OCI-LY3 (cell line): Measurements from ENCODE around the gene AXIN2.

ENCODE experiments used
- H2AFZ ChIP-seq: fragments of 200-600, 300-600 bp; shearing (Covaris generic); 2 replicates; pipeline ENCODE4 v1.6.0; 2014; ENCODE audit warnings: antibody characterized with exemption, low read depth, low read length
- H3K27ac ChIP-seq: fragments of 200-600, 300-600 bp; sonication (generic); 2 replicates; pipeline ENCODE4 v1.5.1; 2014; ENCODE audit warnings: mild to moderate bottlenecking, low read length, moderate library complexity, mixed read lengths
- H3K27me3 ChIP-seq: fragments of 200-600, 300-600 bp; sonication (generic); 2 replicates; pipeline ENCODE4 v1.6.1; 2014; ENCODE audit warnings: low read depth, low read length, mixed read lengths
- H3K36me3 ChIP-seq: fragments of 200-600, 300-600 bp; sonication (generic); replicated peaks from 2 replicates; pipeline ENCODE3; 2014; ENCODE audit warnings: low read depth, low read length, mixed read lengths
- H3K4me1 ChIP-seq: fragments of 300-600, 200-600 bp; sonication (generic); 2 replicates; pipeline ENCODE4 v1.6.1; 2014; ENCODE audit warnings: low read length, mixed read lengths
- H3K4me2 ChIP-seq: fragments of 200-600, 300-600 bp; sonication (generic); 2 replicates; pipeline ENCODE4 v1.6.1; 2014; ENCODE audit warnings: low read length, mixed read lengths
- H3K4me3 ChIP-seq: fragments of 300-600, 200-600 bp; sonication (generic); 2 replicates; pipeline ENCODE4 v1.5.1; 2014; ENCODE audit warnings: antibody characterized with exemption, mild to moderate bottlenecking, low read length, moderate library complexity
- H3K79me2 ChIP-seq: fragments of 300-600, 200-600 bp; shearing (Covaris generic); 2 replicates; pipeline ENCODE4 v1.6.1; 2014; ENCODE audit warnings: mild to moderate bottlenecking, low read length, mixed read lengths
- H3K9ac ChIP-seq: fragments of 300-600, 200-600 bp; shearing (Covaris generic); 2 replicates; pipeline ENCODE4 v1.6.0; 2014; ENCODE audit warnings: mild to moderate bottlenecking, low read length, moderate library complexity
- H3K9me3 ChIP-seq: fragments of 200-600, 300-600 bp; shearing (Covaris generic); 2 replicates; pipeline ENCODE4 v1.6.1; 2014; ENCODE audit warnings: low read length, mixed read lengths; ENCODE audit not compliant: insufficient read depth
- H4K20me1 ChIP-seq: fragments of 200-600, 300-600 bp; sonication (generic); 2 replicates; pipeline ENCODE4 v1.6.1; 2016; ENCODE audit warnings: low read length, mixed read lengths; ENCODE audit not compliant: insufficient read depth
- CTCF ChIP-seq: fragments of 200-600, 300-600 bp; sonication (generic); IDR thresholded peaks from 2 replicates; pipeline ENCODE4 v1.5.1; 2014; ENCODE audit warnings: antibody characterized with exemption, low read length, low read depth
- EZH2phosphoT487 ChIP-seq: fragments of 200-600 bp; shearing (Covaris generic); IDR thresholded peaks from 2 replicates; pipeline ENCODE4 v1.6.1; 2018; ENCODE audit warnings: antibody characterized with exemption, mixed run types, low read depth

Gene AXIN2

DNA sequence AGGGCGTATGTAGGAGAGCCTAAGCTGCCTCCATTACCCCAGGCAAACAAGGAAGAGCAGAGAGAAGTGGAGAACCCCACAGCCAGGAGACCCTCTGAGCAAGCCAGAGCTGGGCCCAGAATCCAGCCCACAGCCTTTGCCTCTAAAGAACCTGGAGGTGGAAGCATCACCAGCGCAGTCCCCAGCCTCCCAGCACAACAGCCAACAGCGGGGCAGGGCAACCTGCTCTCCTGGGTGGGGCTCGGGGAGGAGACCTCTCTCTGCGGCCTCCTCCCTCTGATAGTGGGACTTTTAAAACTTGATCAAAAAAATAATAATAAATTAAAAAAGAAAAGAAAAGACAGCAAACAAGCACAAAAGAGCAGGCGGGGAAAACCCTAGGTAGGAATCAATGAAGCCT lies 45.9 kb downstream of the AXIN2 start:
- H4K20me1 ChIP-seq, result no peaks in the 10 kb centered on the region
- no peak overlapping the region for H3K9ac ChIP-seq
- no peaks in the 10 kb centered on the region for H3K79me2 ChIP-seq
- peaks cover 24% of the 10 kb centered on the region for H3K4me1 ChIP-seq
- H3K4me2 ChIP-seq, result no peak overlapping the region
- H3K27me3 ChIP-seq, result no peaks in the 10 kb centered on the region
- peaks cover 3% of the 10 kb centered on the region for H3K36me3 ChIP-seq
- H3K27ac ChIP-seq, result no peak overlapping the region
- H3K9me3 ChIP-seq, result 0 out of 2 replicates have a peak, but pooled peaks cover 2% of the 10 kb centered on the region
- no peak overlapping the region for H2AFZ ChIP-seq
- TF ChIP-seq CTCF, result no peak
- TF ChIP-seq EZH2phosphoT487, result no peak
- H3K4me3 ChIP-seq, result no peak overlapping the region

- peaks cover 34% of the 10 kb centered on the region for H3K4me1 ChIP-seq
- peak overlapping the region; percentile 35; the same call in 1 of the 2 replicates for H3K4me2 ChIP-seq
- no peak overlapping the region for H3K27ac ChIP-seq
- no peaks in the 10 kb centered on the region for H3K27me3 ChIP-seq
- no peak for TF ChIP-seq EZH2phosphoT487
- TF ChIP-seq CTCF, result no peak
- H3K79me2 ChIP-seq, result no peaks in the 10 kb centered on the region
- H3K9me3 ChIP-seq, result 0 out of 2 replicates have a peak, but pooled peaks cover 3% of the 10 kb centered on the region
- H4K20me1 ChIP-seq, result no peaks in the 10 kb centered on the region
- H2AFZ ChIP-seq, result no peak overlapping the region
- H3K4me3 ChIP-seq, result no peak overlapping the region
- H3K9ac ChIP-seq, result no peak overlapping the region
- H3K36me3 ChIP-seq, result peaks cover 4% of the 10 kb centered on the region
These were observed 46.9 kb downstream of the AXIN2 start for GRCh38 chr17:65514541-65514940.

DNA sequence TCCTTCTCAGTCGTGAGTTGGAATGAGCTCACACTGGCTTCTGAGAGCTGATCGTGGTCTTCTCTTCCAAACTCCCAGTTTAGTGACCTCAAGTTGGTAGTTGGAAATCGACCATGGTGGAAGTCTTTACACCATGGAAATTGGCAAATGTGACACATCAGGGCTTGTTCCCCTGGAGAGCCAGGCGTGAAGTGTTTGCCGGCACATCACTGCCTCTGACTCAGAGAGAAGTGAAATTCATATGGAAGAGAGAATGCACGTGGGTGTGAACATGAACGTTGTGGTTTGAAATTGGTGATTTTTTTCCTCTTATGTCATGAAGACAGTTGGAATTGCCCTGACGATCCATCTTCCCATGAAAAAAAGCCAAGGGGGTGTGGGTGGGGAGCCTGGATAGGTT lies 47.4 kb downstream of the AXIN2 start:
- Histone ChIP-seq H2AFZ (no peak overlapping the region), H3K4me3 (no peak overlapping the region), H3K9me3 (0 out of 2 replicates have a peak, but pooled peaks cover 3% of the 10 kb centered on the region), H3K4me2 (peak overlapping the region; percentile 35; the same call in 1 of the 2 replicates), H3K9ac (no peak overlapping the region), H3K4me1 (peaks cover 38% of the 10 kb centered on the region), H3K27me3 (no peaks in the 10 kb centered on the region), H3K79me2 (no peaks in the 10 kb centered on the region), H4K20me1 (no peaks in the 10 kb centered on the region), H3K36me3 (peaks cover 4% of the 10 kb centered on the region), H3K27ac (no peak overlapping the region)
- no peak for TF ChIP-seq EZH2phosphoT487
- no peak for TF ChIP-seq CTCF

DNA sequence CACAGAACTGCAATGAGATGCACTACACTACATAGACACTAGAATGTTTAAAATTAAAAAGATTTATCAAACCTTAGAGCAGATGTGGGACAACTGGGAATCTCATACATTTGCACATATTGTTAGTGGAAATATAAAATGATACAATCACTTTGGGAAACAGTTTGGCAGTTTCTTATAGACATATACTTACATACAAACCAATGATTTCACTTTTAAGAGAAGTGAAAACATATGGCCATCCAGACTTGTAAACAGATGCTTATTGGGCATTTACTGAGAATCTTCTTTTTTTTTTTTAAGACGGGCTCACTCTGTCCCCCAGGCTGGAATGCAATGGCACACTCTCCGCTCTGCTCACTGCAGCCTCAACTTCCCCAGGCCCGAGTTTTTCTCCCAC lies 50.1 kb downstream of the AXIN2 start:
- no peak overlapping the region for H2AFZ ChIP-seq
- TF ChIP-seq EZH2phosphoT487 (no peak), CTCF (no peak)
- H3K4me3 ChIP-seq, result no peak overlapping the region
- no peaks in the 10 kb centered on the region for H3K27me3 ChIP-seq
- no peaks in the 10 kb centered on the region for H3K79me2 ChIP-seq
- H3K9me3 ChIP-seq, result 0 out of 2 replicates have a peak, but pooled peaks cover 3% of the 10 kb centered on the region
- peaks cover 36% of the 10 kb centered on the region for H3K4me1 ChIP-seq
- no peak overlapping the region for H3K9ac ChIP-seq
- no peaks in the 10 kb centered on the region for H4K20me1 ChIP-seq
- H3K36me3 ChIP-seq, result peaks cover 4% of the 10 kb centered on the region
- H3K4me2 ChIP-seq, result no peak overlapping the region
- H3K27ac ChIP-seq, result no peak overlapping the region
